ENCODE results near the gene MAGOH.
"Not testable (repeated sequence)": the region's sequence is repeated elsewhere in the genome, so short reads cannot be mapped to it uniquely, and the experiment has no call there.

The MAGOH gene

GRCh38 chr1:53195246-53196016, 42.9 kb downstream of the MAGOH start:
- Histone ChIP-seq H3K27ac (ENCODE audit: insufficient read depth in 1 of 2, low read depth in 1 of 2, low read length in 2 of 2, poor library complexity in 1 of 2, severe bottlenecking in 2 of 2) (no peak overlapping the region), H3K9me3 (ENCODE audit: control extremely low read depth in 1 of 5, control insufficient read depth in 4 of 5, insufficient read depth in 2 of 5, low read depth in 1 of 5, low read length in 4 of 5) (no peaks in the 10 kb centered on the region), H3K4me3 (ENCODE audit: control insufficient read depth in 1 of 7, extremely low read depth in 1 of 7, insufficient read depth in 4 of 7, low read depth in 2 of 7, low read length in 6 of 7) (peak overlapping the region in 1 of 7 experiments; percentile 78), H3K36me3 (ENCODE audit: control insufficient read depth in 4 of 4, insufficient read depth in 4 of 4, low read length in 3 of 4) (peaks cover 0 to 5% (median under 1%) of the 10 kb centered on the region in 4 experiments), H3K4me1 (ENCODE audit: control extremely low read depth in 1 of 4, control insufficient read depth in 4 of 4, insufficient read depth in 4 of 4, low read length in 3 of 4) (peaks cover 10 to 25% (median 21%) of the 10 kb centered on the region in 4 experiments), H3K27me3 (replicated peaks in 2 of 5; ENCODE audit: control insufficient read depth in 4 of 5, insufficient read depth in 5 of 5, low read length in 4 of 5) (no peaks in the 10 kb centered on the region)
- POLR2A ChIA-PET = interaction anchor here (0.5 kb wide), 1 partner anchor 906 kb away, joined by 3 read pairs; no protein-coding TSS in a partner anchor
- DNase-seq = no peak
- 93% methylated on average over 11 of the region's 11 CpGs for WGBS (ENCODE audit: insufficient coverage)
- CTCF ChIA-PET = interaction anchor here (1.2 to 2.5 kb wide), 5 partner anchors 9 to 25 kb away, joined by 3 to 11 read pairs (median 4); partner anchors contain the start of gene CZIB

- ChIA-PET CTCF (interaction anchor here (1.8 kb wide), 1 partner anchor 10 kb away, joined by 7 read pairs; no protein-coding TSS in a partner anchor), POLR2A (no interaction called here)
- no peak overlapping the region for H3K27ac ChIP-seq (ENCODE audit: insufficient read depth in 1 of 2, low read depth in 1 of 2, low read length in 2 of 2, poor library complexity in 1 of 2, severe bottlenecking in 2 of 2)
- H3K4me3 ChIP-seq (ENCODE audit: control insufficient read depth in 1 of 7, extremely low read depth in 1 of 7, insufficient read depth in 4 of 7, low read depth in 2 of 7, low read length in 6 of 7) = no peak overlapping the region
- no peak for DNase-seq
- peaks cover 0 to 2% (median 0%) of the 10 kb centered on the region in 5 experiments for H3K9me3 ChIP-seq (ENCODE audit: control extremely low read depth in 1 of 5, control insufficient read depth in 4 of 5, insufficient read depth in 2 of 5, low read depth in 1 of 5, low read length in 4 of 5)
- H3K27me3 ChIP-seq (replicated peaks in 2 of 5; ENCODE audit: control insufficient read depth in 4 of 5, insufficient read depth in 5 of 5, low read length in 4 of 5) = no peaks in the 10 kb centered on the region
- no peaks in the 10 kb centered on the region for H3K4me1 ChIP-seq (ENCODE audit: control extremely low read depth in 1 of 4, control insufficient read depth in 4 of 4, insufficient read depth in 4 of 4, low read length in 3 of 4)
- no peaks in the 10 kb centered on the region for H3K36me3 ChIP-seq (ENCODE audit: control insufficient read depth in 4 of 4, insufficient read depth in 4 of 4, low read length in 3 of 4)
- 97% methylated on average over 6 of the region's 10 CpGs for WGBS (ENCODE audit: insufficient coverage)
These were observed 48.1 kb downstream of the MAGOH start for GRCh38 chr1:53190210-53190611.

- H3K27me3 ChIP-seq (replicated peaks in 2 of 5; ENCODE audit: control insufficient read depth in 4 of 5, insufficient read depth in 5 of 5, low read length in 4 of 5) = no peaks in the 10 kb centered on the region
- H3K36me3 ChIP-seq (ENCODE audit: control insufficient read depth in 4 of 4, insufficient read depth in 4 of 4, low read length in 3 of 4) = no peaks in the 10 kb centered on the region
- 95% methylated on average over 4 of the region's 5 CpGs for WGBS (ENCODE audit: insufficient coverage)
- H3K4me3 ChIP-seq (ENCODE audit: control insufficient read depth in 1 of 7, extremely low read depth in 1 of 7, insufficient read depth in 4 of 7, low read depth in 2 of 7, low read length in 6 of 7) = no peak overlapping the region
- CTCF ChIA-PET = interaction anchor here (1.8 kb wide), 1 partner anchor 9 kb away, joined by 7 read pairs; no protein-coding TSS in a partner anchor
- no peak for DNase-seq
- peaks cover 0 to 2% (median 0%) of the 10 kb centered on the region in 5 experiments for H3K9me3 ChIP-seq (ENCODE audit: control extremely low read depth in 1 of 5, control insufficient read depth in 4 of 5, insufficient read depth in 2 of 5, low read depth in 1 of 5, low read length in 4 of 5)
- no peak overlapping the region for H3K27ac ChIP-seq (ENCODE audit: insufficient read depth in 1 of 2, low read depth in 1 of 2, low read length in 2 of 2, poor library complexity in 1 of 2, severe bottlenecking in 2 of 2)
- H3K4me1 ChIP-seq (ENCODE audit: control extremely low read depth in 1 of 4, control insufficient read depth in 4 of 4, insufficient read depth in 4 of 4, low read length in 3 of 4) = no peaks in the 10 kb centered on the region
- POLR2A ChIA-PET = no interaction called here
These were observed 49.3 kb downstream of the MAGOH start for GRCh38 chr1:53189061-53189460.

- Histone ChIP-seq H3K36me3 (ENCODE audit: control insufficient read depth in 4 of 4, insufficient read depth in 4 of 4, low read length in 3 of 4) (no peaks in the 10 kb centered on the region), H3K27ac (ENCODE audit: insufficient read depth in 1 of 2, low read depth in 1 of 2, low read length in 2 of 2, poor library complexity in 1 of 2, severe bottlenecking in 2 of 2) (no peak overlapping the region), H3K4me3 (ENCODE audit: control insufficient read depth in 1 of 7, extremely low read depth in 1 of 7, insufficient read depth in 4 of 7, low read depth in 2 of 7, low read length in 6 of 7) (no peak overlapping the region), H3K4me1 (ENCODE audit: control extremely low read depth in 1 of 4, control insufficient read depth in 4 of 4, insufficient read depth in 4 of 4, low read length in 3 of 4) (no peaks in the 10 kb centered on the region), H3K27me3 (replicated peaks in 2 of 5; ENCODE audit: control insufficient read depth in 4 of 5, insufficient read depth in 5 of 5, low read length in 4 of 5) (no peaks in the 10 kb centered on the region), H3K9me3 (ENCODE audit: control extremely low read depth in 1 of 5, control insufficient read depth in 4 of 5, insufficient read depth in 2 of 5, low read depth in 1 of 5, low read length in 4 of 5) (peaks cover 0 to 2% (median 0%) of the 10 kb centered on the region in 5 experiments)
- ChIA-PET POLR2A (no interaction called here), CTCF (no interaction called here)
- WGBS (ENCODE audit: insufficient coverage) = 92% methylated on average over 2 of the region's 4 CpGs
- no peak for DNase-seq
These were observed 50.2 kb downstream of the MAGOH start for GRCh38 chr1:53188099-53188498.

- Histone ChIP-seq H3K4me3 (ENCODE audit: control insufficient read depth in 1 of 7, extremely low read depth in 1 of 7, insufficient read depth in 4 of 7, low read depth in 2 of 7, low read length in 6 of 7) (no peak overlapping the region), H3K27me3 (replicated peaks in 2 of 5; ENCODE audit: control insufficient read depth in 4 of 5, insufficient read depth in 5 of 5, low read length in 4 of 5) (peaks cover 0 to 4% (median 0%) of the 10 kb centered on the region in 5 experiments), H3K36me3 (ENCODE audit: control insufficient read depth in 4 of 4, insufficient read depth in 4 of 4, low read length in 3 of 4) (no peaks in the 10 kb centered on the region), H3K4me1 (ENCODE audit: control extremely low read depth in 1 of 4, control insufficient read depth in 4 of 4, insufficient read depth in 4 of 4, low read length in 3 of 4) (no peaks in the 10 kb centered on the region), H3K27ac (ENCODE audit: insufficient read depth in 1 of 2, low read depth in 1 of 2, low read length in 2 of 2, poor library complexity in 1 of 2, severe bottlenecking in 2 of 2) (no peak overlapping the region), H3K9me3 (ENCODE audit: control extremely low read depth in 1 of 5, control insufficient read depth in 4 of 5, insufficient read depth in 2 of 5, low read depth in 1 of 5, low read length in 4 of 5) (peaks cover 0 to 2% (median 0%) of the 10 kb centered on the region in 5 experiments)
- 100% methylated on average over 1 of the region's 1 CpG for WGBS (ENCODE audit: insufficient coverage)
- ChIA-PET CTCF (interaction anchor here (0.6 to 2.1 kb wide), 4 partner anchors 9 to 205 kb away, joined by 3 to 11 read pairs (median 4); partner anchors contain the start of gene CPT2), POLR2A (no interaction called here)
- DNase-seq = no peak
These were observed 50.9 kb downstream of the MAGOH start for GRCh38 chr1:53187401-53187800.

- POLR2A ChIA-PET = interaction anchor here (0.7 kb wide), 1 partner anchor 11 kb away, joined by 4 read pairs; no protein-coding TSS in a partner anchor
- Histone ChIP-seq H3K27me3 (replicated peaks in 2 of 5; ENCODE audit: control insufficient read depth in 4 of 5, insufficient read depth in 5 of 5, low read length in 4 of 5) (peaks cover 0 to 4% (median under 1%) of the 10 kb centered on the region in 5 experiments), H3K36me3 (ENCODE audit: control insufficient read depth in 4 of 4, insufficient read depth in 4 of 4, low read length in 3 of 4) (no peaks in the 10 kb centered on the region), H3K4me1 (ENCODE audit: control extremely low read depth in 1 of 4, control insufficient read depth in 4 of 4, insufficient read depth in 4 of 4, low read length in 3 of 4) (peaks cover 0 to 2% (median 0%) of the 10 kb centered on the region in 4 experiments), H3K9me3 (ENCODE audit: control extremely low read depth in 1 of 5, control insufficient read depth in 4 of 5, insufficient read depth in 2 of 5, low read depth in 1 of 5, low read length in 4 of 5) (peaks cover 0 to 2% (median 0%) of the 10 kb centered on the region in 5 experiments), H3K4me3 (ENCODE audit: control insufficient read depth in 1 of 7, extremely low read depth in 1 of 7, insufficient read depth in 4 of 7, low read depth in 2 of 7, low read length in 6 of 7) (no peak overlapping the region), H3K27ac (ENCODE audit: insufficient read depth in 1 of 2, low read depth in 1 of 2, low read length in 2 of 2, poor library complexity in 1 of 2, severe bottlenecking in 2 of 2) (no peak overlapping the region)
- CTCF ChIA-PET = interaction anchor here (0.6 to 2.1 kb wide), 4 partner anchors 9 to 204 kb away, joined by 3 to 11 read pairs (median 4); partner anchors contain the start of gene CPT2
- no peak for DNase-seq
- WGBS (ENCODE audit: insufficient coverage) = no CpG with 5 or more reads among the region's 3 CpGs
These were observed 51.8 kb downstream of the MAGOH start for GRCh38 chr1:53186533-53186932.

- ChIA-PET POLR2A (interaction anchor here (0.7 kb wide), 1 partner anchor 12 kb away, joined by 4 read pairs; no protein-coding TSS in a partner anchor), CTCF (interaction anchor here (0.7 to 2.1 kb wide), 5 partner anchors 10 to 21 kb away, joined by 3 to 11 read pairs (median 5); partner anchors contain the start of gene CPT2)
- not testable (repeated sequence) for H3K9me3 ChIP-seq (ENCODE audit: control extremely low read depth in 1 of 5, control insufficient read depth in 4 of 5, insufficient read depth in 2 of 5, low read depth in 1 of 5, low read length in 4 of 5); H3K4me1 ChIP-seq (ENCODE audit: control extremely low read depth in 1 of 4, control insufficient read depth in 4 of 4, insufficient read depth in 4 of 4, low read length in 3 of 4); H3K4me3 ChIP-seq (ENCODE audit: control insufficient read depth in 1 of 7, extremely low read depth in 1 of 7, insufficient read depth in 4 of 7, low read depth in 2 of 7, low read length in 6 of 7); DNase-seq; H3K36me3 ChIP-seq (ENCODE audit: control insufficient read depth in 4 of 4, insufficient read depth in 4 of 4, low read length in 3 of 4); H3K27ac ChIP-seq (ENCODE audit: insufficient read depth in 1 of 2, low read depth in 1 of 2, low read length in 2 of 2, poor library complexity in 1 of 2, severe bottlenecking in 2 of 2); H3K27me3 ChIP-seq (replicated peaks in 2 of 5; ENCODE audit: control insufficient read depth in 4 of 5, insufficient read depth in 5 of 5, low read length in 4 of 5)
- no CpG with 5 or more reads among the region's 2 CpGs for WGBS (ENCODE audit: insufficient coverage)
These were observed 52.4 kb downstream of the MAGOH start for GRCh38 chr1:53185955-53186297.

Data from common myeloid progenitor, CD34-positive (primary cell).